Measurements from ENCODE around the gene RBFA.
"Not testable (repeated sequence)": the region's sequence is repeated elsewhere in the genome, so short reads cannot be mapped to it uniquely, and the experiment has no call there.

Gene RBFA

DNA sequence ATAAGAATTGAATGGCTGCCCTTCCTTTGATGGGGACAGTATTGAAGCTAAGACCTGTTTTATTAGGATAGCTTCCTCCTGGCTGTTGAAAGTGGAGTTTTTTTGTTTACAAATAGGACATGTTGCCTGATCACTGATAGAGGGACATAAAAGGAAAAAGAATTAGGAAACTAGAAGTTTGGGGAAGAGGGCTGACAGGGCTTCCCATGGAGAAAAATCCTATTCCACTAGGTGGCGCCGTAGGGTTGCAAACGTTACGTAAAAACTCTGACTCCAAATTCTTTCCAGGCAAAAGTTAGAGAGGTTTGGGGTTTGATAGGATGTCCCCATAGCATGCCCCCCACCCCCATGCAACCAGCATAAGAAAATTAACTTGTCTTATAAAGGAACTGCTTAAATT lies 11.1 kb upstream of the RBFA start:
- Histone ChIP-seq H3K4me3 (ENCODE audit: severe bottlenecking) (no peak overlapping the region), H3K27me3 (ENCODE audit: insufficient read depth, poor library complexity, severe bottlenecking) (no peaks in the 10 kb centered on the region), H3K4me1 (ENCODE audit: insufficient read depth, poor library complexity, severe bottlenecking) (no peaks in the 10 kb centered on the region), H3K27ac (ENCODE audit: poor library complexity, severe bottlenecking) (no peak overlapping the region), H3K36me3 (ENCODE audit: low read depth) (no peaks in the 10 kb centered on the region), H3K9me3 (ENCODE audit: severe bottlenecking) (peaks cover 17% of the 10 kb centered on the region)
- ATAC-seq (ENCODE audit: low read depth) (no peak), DNase-seq (ENCODE audit: low spot score) (no peak)
- TF ChIP-seq, protein P1, sequence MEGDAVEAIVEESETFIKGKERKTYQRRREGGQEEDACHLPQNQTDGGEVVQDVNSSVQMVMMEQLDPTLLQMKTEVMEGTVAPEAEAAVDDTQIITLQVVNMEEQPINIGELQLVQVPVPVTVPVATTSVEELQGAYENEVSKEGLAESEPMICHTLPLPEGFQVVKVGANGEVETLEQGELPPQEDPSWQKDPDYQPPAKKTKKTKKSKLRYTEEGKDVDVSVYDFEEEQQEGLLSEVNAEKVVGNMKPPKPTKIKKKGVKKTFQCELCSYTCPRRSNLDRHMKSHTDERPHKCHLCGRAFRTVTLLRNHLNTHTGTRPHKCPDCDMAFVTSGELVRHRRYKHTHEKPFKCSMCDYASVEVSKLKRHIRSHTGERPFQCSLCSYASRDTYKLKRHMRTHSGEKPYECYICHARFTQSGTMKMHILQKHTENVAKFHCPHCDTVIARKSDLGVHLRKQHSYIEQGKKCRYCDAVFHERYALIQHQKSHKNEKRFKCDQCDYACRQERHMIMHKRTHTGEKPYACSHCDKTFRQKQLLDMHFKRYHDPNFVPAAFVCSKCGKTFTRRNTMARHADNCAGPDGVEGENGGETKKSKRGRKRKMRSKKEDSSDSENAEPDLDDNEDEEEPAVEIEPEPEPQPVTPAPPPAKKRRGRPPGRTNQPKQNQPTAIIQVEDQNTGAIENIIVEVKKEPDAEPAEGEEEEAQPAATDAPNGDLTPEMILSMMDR (IDR thresholded peaks at IDR 0.05; ENCODE audit: poor library complexity, severe bottlenecking): no peak

DNA sequence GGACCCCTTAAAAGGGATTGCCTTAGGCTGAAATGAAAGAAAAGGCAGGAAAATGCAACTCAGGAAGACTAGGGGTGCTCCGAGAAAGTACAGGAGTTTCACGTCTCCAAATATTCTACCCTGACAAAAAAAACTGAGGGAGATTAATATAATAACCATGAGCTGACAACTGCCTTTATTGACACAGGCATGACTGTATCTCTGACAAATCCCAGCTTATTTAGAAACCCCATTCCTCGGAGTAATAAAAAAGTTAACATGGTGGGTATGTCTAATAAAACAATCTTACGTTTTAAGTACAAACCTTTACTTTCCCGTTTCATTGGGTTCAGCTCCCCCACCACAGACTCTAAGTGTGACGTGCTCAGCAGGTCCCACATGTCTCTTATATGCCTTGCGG lies 7.9 kb upstream of the RBFA start:
- TF ChIP-seq, protein P1 (IDR thresholded peaks at IDR 0.05; ENCODE audit: poor library complexity, severe bottlenecking): no peak
- Histone ChIP-seq H3K4me3 (ENCODE audit: severe bottlenecking) (no peak overlapping the region), H3K27ac (ENCODE audit: poor library complexity, severe bottlenecking) (no peak overlapping the region), H3K27me3 (ENCODE audit: insufficient read depth, poor library complexity, severe bottlenecking) (no peaks in the 10 kb centered on the region), H3K4me1 (ENCODE audit: insufficient read depth, poor library complexity, severe bottlenecking) (no peaks in the 10 kb centered on the region), H3K9me3 (ENCODE audit: severe bottlenecking) (peaks cover 17% of the 10 kb centered on the region), H3K36me3 (ENCODE audit: low read depth) (no peaks in the 10 kb centered on the region)
- no peak for ATAC-seq (ENCODE audit: low read depth)
- DNase-seq (ENCODE audit: low spot score): no peak

DNA sequence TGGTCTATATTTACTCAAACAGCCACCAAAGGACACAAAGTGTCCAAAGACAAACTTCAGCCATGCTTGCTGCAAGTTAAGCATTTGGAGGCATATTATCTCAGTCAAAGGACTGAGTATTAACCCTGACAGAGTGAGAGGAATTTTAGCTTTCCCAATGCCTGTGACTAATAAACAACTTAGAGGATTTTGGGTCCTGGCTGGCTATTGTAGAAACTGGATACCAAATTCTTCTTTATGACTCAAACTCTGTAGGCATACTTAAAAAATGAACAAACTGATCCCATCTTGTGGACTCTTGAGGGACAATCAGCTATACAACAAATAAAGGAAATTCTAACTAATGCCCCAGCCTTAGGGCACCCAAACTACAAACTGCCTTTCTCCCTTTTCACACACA lies 6.5 kb upstream of the RBFA start:
- ATAC-seq (ENCODE audit: low read depth): peak; percentile 72
- H3K36me3 ChIP-seq (ENCODE audit: low read depth); H3K27me3 ChIP-seq (ENCODE audit: insufficient read depth, poor library complexity, severe bottlenecking); H3K27ac ChIP-seq (ENCODE audit: poor library complexity, severe bottlenecking); H3K4me1 ChIP-seq (ENCODE audit: insufficient read depth, poor library complexity, severe bottlenecking); DNase-seq (ENCODE audit: low spot score); H3K4me3 ChIP-seq (ENCODE audit: severe bottlenecking); H3K9me3 ChIP-seq (ENCODE audit: severe bottlenecking): not testable (repeated sequence)

DNA sequence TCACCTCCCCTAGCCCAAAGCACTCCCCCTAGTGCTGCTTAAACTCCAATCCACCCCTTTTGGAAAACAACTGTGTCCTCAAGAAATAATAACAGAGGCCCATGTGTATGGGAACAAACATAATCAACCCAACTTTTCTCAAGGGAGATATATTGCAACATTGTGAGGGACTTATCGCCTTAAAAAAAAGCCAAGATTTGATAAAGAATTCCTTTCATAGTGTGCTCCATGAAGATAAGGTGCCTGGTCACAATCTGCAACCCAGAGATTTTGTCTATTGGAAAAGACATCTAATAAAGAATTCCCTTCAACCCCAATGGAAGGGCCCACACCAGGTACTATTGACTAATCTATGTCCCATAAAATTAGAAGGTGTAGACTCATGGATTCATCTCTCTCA lies 4.5 kb upstream of the RBFA start:
- Histone ChIP-seq H3K4me1 (ENCODE audit: insufficient read depth, poor library complexity, severe bottlenecking) (no peaks in the 10 kb centered on the region), H3K9me3 (ENCODE audit: severe bottlenecking) (no peaks in the 10 kb centered on the region), H3K36me3 (ENCODE audit: low read depth) (no peaks in the 10 kb centered on the region), H3K27me3 (ENCODE audit: insufficient read depth, poor library complexity, severe bottlenecking) (no peaks in the 10 kb centered on the region), H3K4me3 (ENCODE audit: severe bottlenecking) (no peak overlapping the region), H3K27ac (ENCODE audit: poor library complexity, severe bottlenecking) (no peak overlapping the region)
- TF ChIP-seq, protein P1 (IDR thresholded peaks at IDR 0.05; ENCODE audit: poor library complexity, severe bottlenecking): no peak
- DNase-seq (ENCODE audit: low spot score): no peak
- no peak for ATAC-seq (ENCODE audit: low read depth)

DNA sequence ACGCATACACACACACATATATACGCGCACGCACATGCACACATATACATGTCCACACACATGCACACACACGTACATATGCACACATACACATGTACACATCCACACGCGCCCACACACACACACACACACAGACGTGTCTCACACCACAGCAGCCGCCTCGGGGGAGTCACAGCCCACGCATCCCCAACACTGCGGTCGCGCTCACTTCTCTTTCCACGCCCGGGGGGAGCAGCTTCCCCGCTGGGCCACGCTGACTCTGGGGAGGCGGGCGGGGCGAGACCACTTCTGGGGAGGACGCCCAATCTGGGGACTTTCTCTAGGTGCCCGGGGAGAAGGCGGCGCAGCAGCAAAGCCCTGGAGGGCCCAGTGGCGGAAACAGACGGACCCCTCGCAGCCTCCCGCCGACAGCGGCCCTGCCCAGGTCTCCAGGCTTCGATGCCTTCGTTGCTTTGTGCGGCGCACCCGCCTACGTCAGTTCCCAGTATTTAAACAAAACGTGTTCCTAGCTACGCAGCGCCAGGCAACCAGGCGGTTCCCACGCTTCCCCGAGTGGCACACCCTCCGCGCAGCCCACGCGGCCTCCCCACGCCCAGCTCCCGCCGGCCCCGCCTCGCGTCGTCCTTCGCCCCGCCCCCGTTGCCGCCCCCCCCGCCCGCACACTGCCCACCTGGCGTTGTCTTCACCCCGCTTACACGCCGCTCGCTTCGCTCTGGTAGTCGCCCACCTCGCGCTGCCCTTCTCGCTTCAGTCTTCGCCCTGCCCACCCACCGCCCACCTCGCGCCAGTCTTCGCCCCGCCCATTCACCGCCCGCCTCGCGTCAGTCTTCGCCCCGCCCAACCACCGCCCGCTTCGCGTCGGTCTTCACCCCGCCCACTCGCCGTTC lies 810 bp upstream of the RBFA start:
- TF ChIP-seq, protein P1 (IDR thresholded peaks at IDR 0.05; ENCODE audit: poor library complexity, severe bottlenecking): no peak
- peak; percentile 75 for ATAC-seq (ENCODE audit: low read depth)
- no peaks in the 10 kb centered on the region for H3K4me1 ChIP-seq (ENCODE audit: insufficient read depth, poor library complexity, severe bottlenecking)
- H3K36me3 ChIP-seq (ENCODE audit: low read depth): peaks cover 10% of the 10 kb centered on the region; the same call in 1 of the 2 replicates
- H3K27me3 ChIP-seq (ENCODE audit: insufficient read depth, poor library complexity, severe bottlenecking): no peaks in the 10 kb centered on the region
- no peaks in the 10 kb centered on the region for H3K9me3 ChIP-seq (ENCODE audit: severe bottlenecking)
- peak overlapping the region; percentile 61 for H3K27ac ChIP-seq (ENCODE audit: poor library complexity, severe bottlenecking)
- DNase-seq (ENCODE audit: low spot score): no peak
- H3K4me3 ChIP-seq (ENCODE audit: severe bottlenecking): peak overlapping the region; percentile 65
